Dermis microvascular lymphatic vessel endothelial cell (primary cell): ENCODE data around the gene MICU1. TPM values are rescaled to one million over a fixed set of nuclear protein-coding genes. Genes with fewer than 3 reads are reported as not detected.

ENCODE experiments used
- total RNA-seq: library from RNA; depleted of rRNA; stranded (reverse); fragments of >200 nt; gene quantifications from 2 replicates; pipeline ENCODE4 v1.2.1, GENCODE V29; 2014

The MICU1 gene
- total RNA-seq, 1 donor from 2014 or later = 30.7 TPM

Other genes starting within 250 kb of the MICU1 start
- 37.7 and 39.0 TPM in 2 replicates for gene MCU, start 66.1 kb upstream of the MICU1 start, total RNA-seq